SK-N-SH (cell line): ENCODE measurements around the gene PCDHGB4.

Experiments used
- CTCF ChIP-seq: fragments of 200-600 bp; sonication (generic); IDR thresholded peaks from 2 replicates; pipeline ENCODE4 v1.6.1; 2017; ENCODE audit warnings: antibody characterized with exemption, mild to moderate bottlenecking, moderate library complexity
- EZH2phosphoT487 ChIP-seq: fragments of 200-600 bp; sonication (generic); IDR thresholded peaks from 2 replicates; pipeline ENCODE4 v1.6.1; 2017; ENCODE audit warnings: low read depth, mixed run types, mild to moderate bottlenecking, antibody characterized with exemption, moderate library complexity, borderline replicate concordance
- MXI1 ChIP-seq: IDR thresholded peaks from 2 replicates; pipeline ENCODE4 v1.6.1; 2012; ENCODE audit warnings: mild to moderate bottlenecking, low read depth, low read length, improper control_type of control experiment
- NFIC ChIP-seq: IDR thresholded peaks from 2 replicates; pipeline ENCODE4 v1.4.0; 2012; ENCODE audit warnings: borderline replicate concordance
- POLR2AphosphoS5 ChIP-seq: IDR thresholded peaks from 2 replicates; pipeline ENCODE4 v1.6.1; 2012; ENCODE audit warnings: low read depth, low read length
- SIN3A ChIP-seq: IDR thresholded peaks from 2 replicates; pipeline ENCODE4 v1.6.1; 2012; ENCODE audit warnings: low read depth, mild to moderate bottlenecking, low read length, moderate library complexity, borderline replicate concordance

DNA sequence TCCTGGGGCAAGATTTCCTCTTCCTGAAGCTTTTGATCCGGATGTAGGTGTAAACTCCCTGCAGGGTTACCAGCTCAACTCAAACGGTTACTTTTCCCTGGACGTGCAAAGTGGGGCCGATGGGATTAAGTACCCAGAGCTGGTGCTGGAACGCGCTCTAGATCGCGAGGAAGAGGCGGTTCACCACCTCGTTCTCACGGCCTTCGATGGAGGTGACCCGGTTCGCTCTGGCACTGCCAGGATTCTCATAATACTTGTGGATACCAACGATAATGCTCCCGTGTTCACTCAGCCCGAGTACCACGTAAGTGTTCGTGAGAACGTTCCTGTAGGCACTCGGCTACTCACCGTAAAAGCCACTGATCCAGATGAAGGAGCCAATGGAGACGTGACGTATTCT is 31.9 kb upstream of the PCDHGB4 start:
- TF ChIP-seq CTCF = no peak
- no peak for TF ChIP-seq SIN3A
- no peak for TF ChIP-seq POLR2AphosphoS5
- no peak for TF ChIP-seq NFIC
- TF ChIP-seq MXI1 = no peak
- no peak for TF ChIP-seq EZH2phosphoT487
